Measurements from ENCODE around the gene KLHL29. TPM values are rescaled to one million over a fixed set of nuclear protein-coding genes. Genes with fewer than 3 reads are reported as not detected.
A peak's percentile ranks its signal among the peaks of the same experiment; 100 is the strongest.

Gene KLHL29
- total RNA-seq, 3 donors from 2014 or later (not counting 1 experiment from before 2014, with no cell fraction given) = 0.24 to 0.43 (median 0.33) TPM

DNA sequence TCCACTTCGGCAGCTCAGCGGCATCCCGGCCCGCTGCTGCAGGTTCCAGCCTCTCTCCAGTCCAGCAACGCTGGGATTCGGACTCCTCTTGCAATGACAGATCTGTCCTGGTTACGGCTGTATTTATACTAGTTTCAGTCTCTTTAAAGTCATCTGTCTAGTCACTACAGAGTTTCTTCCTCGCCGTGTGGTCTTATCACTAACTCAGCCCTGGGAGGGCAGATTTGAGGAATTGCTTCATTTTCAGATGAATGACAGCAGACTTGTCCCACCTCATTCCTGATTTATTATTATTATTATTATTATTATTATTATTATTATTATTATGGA lies 2.2 kb downstream of the KLHL29 start:
- no peak for ATAC-seq

DNA sequence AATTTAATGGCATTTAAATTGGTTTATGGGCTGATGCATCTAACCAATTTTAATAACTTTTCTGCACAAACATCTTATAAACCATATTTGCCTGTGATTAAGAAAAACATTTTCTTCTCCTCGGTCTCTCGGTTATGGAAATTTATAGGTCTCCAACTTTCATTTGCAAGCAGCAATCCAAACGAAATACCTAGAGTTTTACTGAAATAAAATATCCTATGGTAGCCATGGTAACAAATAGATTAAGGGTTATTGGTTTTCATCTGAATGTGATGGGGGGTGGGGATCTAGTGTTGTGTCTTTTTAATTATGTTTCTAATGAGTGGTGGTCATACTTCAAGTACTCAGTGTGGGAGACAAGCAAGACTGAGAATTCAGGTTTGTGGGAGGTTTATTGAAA lies 2.9 kb downstream of the KLHL29 start:
- H3K9me3 ChIP-seq (ENCODE audit: control insufficient read depth, insufficient read depth, low read length) = no peaks in the 10 kb centered on the region
- intact Hi-C loops (cut with micrococcal nuclease) = no loop called here

More for the DNA sequence above, 2.2 kb downstream of the KLHL29 start:
- peaks cover 12% of the 10 kb centered on the region for H3K4me1 ChIP-seq (ENCODE audit: control insufficient read depth, insufficient read depth, low read length)
- H3K27ac ChIP-seq (ENCODE audit: low read length) = no peak overlapping the region
- Mint-ChIP-seq H3K9me3 (no peaks in the 10 kb centered on the region), H3K4me3 (peak overlapping the region; percentile 55), H3K4me1 (peaks cover 12% of the 10 kb centered on the region in 2 donors), H3K27ac (no peak overlapping the region), H3K27me3 (ENCODE audit: low read depth in 2 of 2) (peaks cover 64 to 76% of the 10 kb centered on the region in 2 donors), H3K36me3 (no peaks in the 10 kb centered on the region)
- H3K9me3 ChIP-seq (ENCODE audit: control insufficient read depth, insufficient read depth, low read length) = no peaks in the 10 kb centered on the region
- intact Hi-C loops (cut with micrococcal nuclease) = no loop called here
- peaks cover 11% of the 10 kb centered on the region for H3K27me3 ChIP-seq (ENCODE audit: control insufficient read depth, insufficient read depth, low read length)
- TF ChIP-seq, protein P1, sequence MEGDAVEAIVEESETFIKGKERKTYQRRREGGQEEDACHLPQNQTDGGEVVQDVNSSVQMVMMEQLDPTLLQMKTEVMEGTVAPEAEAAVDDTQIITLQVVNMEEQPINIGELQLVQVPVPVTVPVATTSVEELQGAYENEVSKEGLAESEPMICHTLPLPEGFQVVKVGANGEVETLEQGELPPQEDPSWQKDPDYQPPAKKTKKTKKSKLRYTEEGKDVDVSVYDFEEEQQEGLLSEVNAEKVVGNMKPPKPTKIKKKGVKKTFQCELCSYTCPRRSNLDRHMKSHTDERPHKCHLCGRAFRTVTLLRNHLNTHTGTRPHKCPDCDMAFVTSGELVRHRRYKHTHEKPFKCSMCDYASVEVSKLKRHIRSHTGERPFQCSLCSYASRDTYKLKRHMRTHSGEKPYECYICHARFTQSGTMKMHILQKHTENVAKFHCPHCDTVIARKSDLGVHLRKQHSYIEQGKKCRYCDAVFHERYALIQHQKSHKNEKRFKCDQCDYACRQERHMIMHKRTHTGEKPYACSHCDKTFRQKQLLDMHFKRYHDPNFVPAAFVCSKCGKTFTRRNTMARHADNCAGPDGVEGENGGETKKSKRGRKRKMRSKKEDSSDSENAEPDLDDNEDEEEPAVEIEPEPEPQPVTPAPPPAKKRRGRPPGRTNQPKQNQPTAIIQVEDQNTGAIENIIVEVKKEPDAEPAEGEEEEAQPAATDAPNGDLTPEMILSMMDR (IDR thresholded peaks at IDR 0.05) = no peak
- H3K4me3 ChIP-seq (ENCODE audit: low read length) = no peak overlapping the region
- DNase-seq = no peak
- H3K36me3 ChIP-seq (ENCODE audit: control insufficient read depth, insufficient read depth, low read length) = no peaks in the 10 kb centered on the region
- WGBS (ENCODE audit: insufficient coverage) = 9% methylated on average over 9 of the region's 9 CpGs

DNA sequence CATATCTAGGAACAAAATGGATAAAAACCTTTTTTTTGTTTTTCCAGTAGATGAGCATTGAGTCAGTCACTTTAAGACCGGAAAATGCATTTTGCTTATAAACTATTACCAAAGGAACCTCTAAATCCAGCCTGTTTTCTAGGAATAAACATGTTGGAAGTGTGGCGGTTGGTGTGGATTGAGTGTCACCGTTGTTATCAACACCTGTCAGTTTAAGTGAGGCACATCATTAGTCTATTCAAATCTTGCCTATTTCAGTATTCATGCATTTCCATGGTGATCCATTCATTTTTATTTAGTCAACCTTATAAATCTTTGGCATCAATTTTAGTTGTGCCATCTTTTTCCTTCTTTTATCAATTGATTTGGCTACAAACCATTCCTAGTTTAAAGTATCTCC lies 3.3 kb downstream of the KLHL29 start:
- ATAC-seq (no peak), DNase-seq (no peak)
- intact Hi-C loops (cut with micrococcal nuclease) = no loop called here
- Histone ChIP-seq H3K36me3 (ENCODE audit: control insufficient read depth, insufficient read depth, low read length) (no peaks in the 10 kb centered on the region), H3K4me3 (ENCODE audit: low read length) (no peak overlapping the region), H3K27ac (ENCODE audit: low read length) (no peak overlapping the region), H3K27me3 (ENCODE audit: control insufficient read depth, insufficient read depth, low read length) (peaks cover 11% of the 10 kb centered on the region), H3K9me3 (ENCODE audit: control insufficient read depth, insufficient read depth, low read length) (no peaks in the 10 kb centered on the region), H3K4me1 (ENCODE audit: control insufficient read depth, insufficient read depth, low read length) (peaks cover 12% of the 10 kb centered on the region)
- H3K9me3 Mint-ChIP-seq = no peaks in the 10 kb centered on the region
- H3K4me1 Mint-ChIP-seq = peaks cover 12% of the 10 kb centered on the region in 2 donors
- H3K36me3 Mint-ChIP-seq = no peaks in the 10 kb centered on the region
- TF ChIP-seq, protein P1 (IDR thresholded peaks at IDR 0.05) = no peak
- H3K4me3 Mint-ChIP-seq = no peak overlapping the region
- H3K27ac Mint-ChIP-seq = no peak overlapping the region
- 88% methylated on average over 2 of the region's 3 CpGs for WGBS (ENCODE audit: insufficient coverage)
- peaks cover 60 to 76% of the 10 kb centered on the region in 2 donors for H3K27me3 Mint-ChIP-seq (ENCODE audit: low read depth in 2 of 2)

More for the DNA sequence above, 2.9 kb downstream of the KLHL29 start:
- peaks cover 11% of the 10 kb centered on the region for H3K27me3 ChIP-seq (ENCODE audit: control insufficient read depth, insufficient read depth, low read length)
- H3K4me1 ChIP-seq (ENCODE audit: control insufficient read depth, insufficient read depth, low read length) = peaks cover 12% of the 10 kb centered on the region
- DNase-seq (no peak), ATAC-seq (no peak)
- TF ChIP-seq, protein P1 (IDR thresholded peaks at IDR 0.05) = no peak
- peaks cover 12% of the 10 kb centered on the region in 2 donors for H3K4me1 Mint-ChIP-seq
- H3K9me3 Mint-ChIP-seq = no peaks in the 10 kb centered on the region
- H3K27ac ChIP-seq (ENCODE audit: low read length) = no peak overlapping the region
- no peak overlapping the region for H3K4me3 ChIP-seq (ENCODE audit: low read length)
- no peak overlapping the region for H3K27ac Mint-ChIP-seq
- no peak overlapping the region for H3K4me3 Mint-ChIP-seq
- peaks cover 62 to 76% of the 10 kb centered on the region in 2 donors for H3K27me3 Mint-ChIP-seq (ENCODE audit: low read depth in 2 of 2)
- H3K36me3 ChIP-seq (ENCODE audit: control insufficient read depth, insufficient read depth, low read length) = no peaks in the 10 kb centered on the region
- 83% methylated on average over 2 of the region's 3 CpGs for WGBS (ENCODE audit: insufficient coverage)
- no peaks in the 10 kb centered on the region for H3K36me3 Mint-ChIP-seq
